ENCODE measurements around the gene CLCN6. TPM values are rescaled to one million over a fixed set of nuclear protein-coding genes. Genes with fewer than 3 reads are reported as not detected.

Gene CLCN6
- total RNA-seq, 1 donor from 2014 or later: 42.9 TPM

DNA sequence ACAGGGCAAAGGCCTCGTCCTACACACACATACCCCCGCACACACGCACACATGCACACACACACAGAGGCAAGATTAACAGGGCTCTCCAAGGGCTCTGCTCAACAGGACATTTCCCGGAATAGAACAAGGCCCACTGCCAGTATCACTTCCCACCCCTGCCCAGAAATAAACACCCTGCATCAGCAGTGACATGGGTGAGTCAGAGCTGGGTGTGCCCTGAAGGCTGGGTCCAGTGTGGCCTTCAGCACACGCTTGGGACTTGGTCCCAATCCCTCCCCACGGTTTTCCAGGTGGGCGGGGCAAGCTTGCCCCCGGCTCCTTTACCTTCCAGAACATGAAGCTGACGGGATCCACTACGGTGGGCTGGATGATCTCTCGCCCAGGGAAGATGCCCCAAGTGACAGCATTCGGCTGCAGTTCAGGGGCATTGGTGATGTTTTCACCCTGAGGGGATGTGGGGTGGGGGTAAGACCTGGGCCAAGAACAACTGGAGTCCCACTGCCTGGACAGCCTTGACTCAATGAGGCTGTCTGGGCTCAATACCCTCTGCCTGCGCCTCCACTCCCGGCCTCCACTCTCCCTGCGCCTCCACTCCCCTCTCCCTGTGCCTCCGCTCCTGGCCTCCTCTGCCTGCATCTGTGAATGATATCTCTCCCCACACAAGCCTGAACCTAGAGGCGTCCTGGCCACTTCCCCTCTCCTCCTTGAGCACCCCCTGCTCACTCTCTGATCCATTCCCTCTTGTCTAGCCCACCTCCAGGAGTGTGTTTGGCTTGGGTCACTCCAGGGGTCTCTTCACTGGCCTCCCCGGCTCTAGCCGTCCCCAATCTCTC, 14.9 kb upstream of the CLCN6 start:
- DNase-seq (ENCODE audit: low spot score): no peak
- H3K27ac Mint-ChIP-seq (ENCODE audit: unreplicated experiment): no peak overlapping the region
- no peak for TF ChIP-seq CTCF (IDR thresholded peaks at IDR 0.05; ENCODE audit: unreplicated experiment)
- peaks cover 14% of the 10 kb centered on the region for H3K27me3 Mint-ChIP-seq (ENCODE audit: unreplicated experiment)
- H3K36me3 Mint-ChIP-seq (ENCODE audit: low read depth, unreplicated experiment): peaks cover 26% of the 10 kb centered on the region
- peak overlapping the region; percentile 71 for H3K4me3 Mint-ChIP-seq (ENCODE audit: unreplicated experiment)
- H3K4me1 Mint-ChIP-seq (ENCODE audit: unreplicated experiment): peaks cover 2% of the 10 kb centered on the region
- no peaks in the 10 kb centered on the region for H3K9me3 Mint-ChIP-seq (ENCODE audit: unreplicated experiment)

DNA sequence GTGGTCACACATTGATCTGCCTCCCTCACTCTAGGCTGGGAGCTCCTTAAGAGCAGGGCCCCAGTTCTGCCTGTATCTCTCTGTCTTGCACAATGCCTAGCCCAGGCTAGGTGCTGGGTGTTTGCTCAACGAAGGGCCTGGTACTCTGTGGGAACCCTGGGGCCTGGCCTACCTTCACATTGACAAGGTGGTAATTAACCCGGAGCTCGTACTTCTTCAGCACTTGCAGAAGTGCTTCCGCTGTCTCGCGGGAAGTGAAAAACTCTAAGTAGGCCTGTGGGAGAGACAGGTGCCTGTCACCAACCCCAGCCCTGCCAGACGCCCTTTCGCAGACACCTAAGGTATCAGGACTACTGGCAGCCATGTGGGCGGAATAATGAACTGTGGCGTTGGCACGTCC, 13.9 kb upstream of the CLCN6 start:
- peak overlapping the region; percentile 71 for H3K4me3 Mint-ChIP-seq (ENCODE audit: unreplicated experiment)
- H3K36me3 Mint-ChIP-seq (ENCODE audit: low read depth, unreplicated experiment): peaks cover 31% of the 10 kb centered on the region
- no peak for DNase-seq (ENCODE audit: low spot score)
- H3K27me3 Mint-ChIP-seq (ENCODE audit: unreplicated experiment): peaks cover 14% of the 10 kb centered on the region
- no peak for TF ChIP-seq CTCF (IDR thresholded peaks at IDR 0.05; ENCODE audit: unreplicated experiment)
- no peaks in the 10 kb centered on the region for H3K9me3 Mint-ChIP-seq (ENCODE audit: unreplicated experiment)
- H3K27ac Mint-ChIP-seq (ENCODE audit: unreplicated experiment): no peak overlapping the region
- peaks cover 2% of the 10 kb centered on the region for H3K4me1 Mint-ChIP-seq (ENCODE audit: unreplicated experiment)

DNA sequence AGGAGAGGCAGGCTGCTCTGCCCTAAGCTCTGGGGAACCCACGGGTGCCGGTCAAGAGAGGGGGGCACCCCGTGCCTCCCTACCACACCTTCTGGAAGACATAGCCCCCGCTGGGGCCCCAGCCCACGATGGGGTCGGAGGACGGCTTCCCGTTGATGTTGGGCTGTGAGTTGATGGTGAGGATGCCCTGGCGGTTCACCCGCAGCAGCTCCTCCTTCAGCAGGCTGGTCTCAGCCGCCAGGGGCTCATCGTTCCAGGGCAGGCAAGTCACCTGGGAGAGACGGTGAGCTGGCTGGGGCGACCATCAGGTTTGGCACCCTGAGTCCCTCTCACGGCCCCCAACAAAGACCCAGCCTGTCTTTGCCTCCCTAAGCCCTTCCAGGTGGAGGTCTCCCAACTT, 12.2 kb upstream of the CLCN6 start:
- peaks cover 31% of the 10 kb centered on the region for H3K36me3 Mint-ChIP-seq (ENCODE audit: low read depth, unreplicated experiment)
- H3K9me3 Mint-ChIP-seq (ENCODE audit: unreplicated experiment): no peaks in the 10 kb centered on the region
- H3K4me3 Mint-ChIP-seq (ENCODE audit: unreplicated experiment): no peak overlapping the region
- no peak for DNase-seq (ENCODE audit: low spot score)
- no peak overlapping the region for H3K27ac Mint-ChIP-seq (ENCODE audit: unreplicated experiment)
- TF ChIP-seq CTCF (IDR thresholded peaks at IDR 0.05; ENCODE audit: unreplicated experiment): no peak
- H3K4me1 Mint-ChIP-seq (ENCODE audit: unreplicated experiment): peaks cover 2% of the 10 kb centered on the region
- H3K27me3 Mint-ChIP-seq (ENCODE audit: unreplicated experiment): peaks cover 14% of the 10 kb centered on the region

GRCh38 chr1:11794446-11795237, 11.3 kb upstream of the CLCN6 start:
- H3K27ac Mint-ChIP-seq (ENCODE audit: unreplicated experiment): no peak overlapping the region

More at GRCh38 chr1:11794446-11795237, 11.3 kb upstream of the CLCN6 start:
- DNase-seq (ENCODE audit: low spot score): no peak
- H3K9me3 Mint-ChIP-seq (ENCODE audit: unreplicated experiment): no peaks in the 10 kb centered on the region
- no peak overlapping the region for H3K4me3 Mint-ChIP-seq (ENCODE audit: unreplicated experiment)
- H3K36me3 Mint-ChIP-seq (ENCODE audit: low read depth, unreplicated experiment): peaks cover 31% of the 10 kb centered on the region
- TF ChIP-seq CTCF (IDR thresholded peaks at IDR 0.05; ENCODE audit: unreplicated experiment): no peak
- peaks cover 2% of the 10 kb centered on the region for H3K4me1 Mint-ChIP-seq (ENCODE audit: unreplicated experiment)
- H3K27me3 Mint-ChIP-seq (ENCODE audit: unreplicated experiment): peaks cover 14% of the 10 kb centered on the region

All from endothelial cell (in vitro differentiated cells).